SK-N-MC (cell line): ENCODE results near the gene ITGAD.

ENCODE experiments used
- EZH2 ChIP-seq: fragments of 200-600 bp; sonication (generic); IDR thresholded peaks from one replicate; pipeline ENCODE4 v1.6.1; 2017; ENCODE audit warnings: antibody characterized with exemption
- POLR2AphosphoS5 ChIP-seq: IDR thresholded peaks from 2 replicates; pipeline ENCODE4 v1.6.1; 2012; ENCODE audit warnings: mild to moderate bottlenecking, low read depth, low read length, borderline replicate concordance

GRCh38 chr16:31350275-31351005 lies 42.7 kb upstream of the ITGAD start:
- no peak for TF ChIP-seq EZH2
- TF ChIP-seq POLR2AphosphoS5: no peak
